Anterior cingulate cortex (tissue), 58 donors: ENCODE results near the gene HDAC8.

Experiments used
- DNase-seq, 58 donors: peaks; one replicate each; lab custom pipeline; 2025; lab: John Stamatoyannopoulos, UW

The HDAC8 gene

DNA sequence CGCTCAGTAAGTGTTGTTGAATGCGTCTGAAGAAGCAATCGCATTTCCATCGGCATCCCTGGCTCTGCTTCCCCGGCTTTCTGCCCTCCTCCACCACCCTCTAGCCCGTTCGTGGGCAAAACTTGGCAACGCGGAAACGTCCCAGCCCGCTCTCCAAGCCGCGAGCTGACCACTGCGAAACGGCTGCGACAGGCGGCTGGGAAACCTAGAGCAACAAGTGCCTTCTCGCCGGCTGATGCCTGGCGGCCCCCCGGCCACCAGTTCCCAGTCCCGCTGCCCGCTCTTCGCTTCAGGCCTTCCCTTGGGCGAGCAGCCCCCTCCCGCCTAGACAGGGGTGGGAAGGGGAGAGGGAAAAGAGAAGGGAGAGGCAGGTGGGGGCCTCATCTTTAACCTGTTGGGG lies 267.8 kb downstream of the HDAC8 start:
- peak in 2 of 58 donors; percentile 0 to 4 for DNase-seq

- no peak for DNase-seq
Observed at GRCh38 chrX:72301781-72302180, 270.9 kb downstream of the HDAC8 start.

- no peak for DNase-seq
Observed at GRCh38 chrX:72299891-72300630, 272.6 kb downstream of the HDAC8 start.

DNA sequence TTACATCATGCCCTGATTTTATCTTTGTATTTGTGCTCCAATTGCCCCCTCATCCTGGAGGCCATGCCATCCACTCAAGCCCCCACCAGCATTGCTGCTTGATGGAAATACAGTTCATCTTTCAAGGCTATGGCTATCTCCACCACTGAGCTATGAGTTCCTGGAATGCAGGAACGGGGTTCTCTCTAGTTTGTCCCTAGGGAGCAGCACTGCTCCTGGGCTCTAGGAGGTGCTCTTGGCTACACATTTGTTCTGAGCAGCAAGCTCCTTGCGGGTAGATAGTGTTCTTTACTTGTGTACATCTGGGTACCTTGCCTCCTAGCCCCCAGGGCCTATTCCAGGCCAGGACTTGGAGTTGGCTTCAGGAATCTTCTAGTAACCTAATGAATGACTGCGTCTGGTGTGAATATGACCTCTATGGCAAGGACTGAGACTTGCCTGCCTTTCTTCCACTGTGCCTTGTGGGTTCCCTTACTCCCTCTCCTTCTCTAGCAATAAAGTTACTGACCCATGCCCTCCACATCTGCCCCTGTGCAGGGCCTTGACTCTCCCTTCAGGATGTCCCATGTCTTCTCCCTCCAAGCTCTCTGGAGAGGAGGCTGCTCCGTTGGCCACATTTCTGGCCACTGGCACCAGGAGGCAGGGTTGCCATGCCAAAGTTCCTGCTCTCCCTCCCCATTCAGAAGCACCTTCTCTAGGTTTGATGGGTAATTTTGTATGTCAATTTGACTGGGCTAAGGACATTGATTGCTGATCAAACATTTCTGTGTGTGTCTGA lies 274.5 kb downstream of the HDAC8 start:
- DNase-seq = no peak

DNA sequence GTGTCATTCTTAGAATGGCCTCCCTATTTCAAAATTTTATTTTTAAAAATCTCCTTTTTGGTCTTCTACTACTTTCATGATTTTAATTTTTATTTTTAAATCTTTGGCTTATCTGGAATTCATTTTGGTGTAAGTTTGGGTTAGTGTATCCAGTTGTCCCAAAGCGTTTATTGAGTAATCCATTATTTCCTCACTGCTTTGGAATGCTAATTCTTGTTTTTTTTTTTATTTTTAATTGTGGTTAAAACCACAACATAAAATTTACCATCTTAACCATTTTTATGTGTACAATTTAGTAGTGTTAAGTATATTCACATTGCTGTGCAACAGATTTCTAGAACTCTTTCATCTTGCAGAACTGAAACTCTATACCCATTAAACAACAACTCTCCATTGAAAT lies 275.7 kb downstream of the HDAC8 start:
- DNase-seq = no peak

DNA sequence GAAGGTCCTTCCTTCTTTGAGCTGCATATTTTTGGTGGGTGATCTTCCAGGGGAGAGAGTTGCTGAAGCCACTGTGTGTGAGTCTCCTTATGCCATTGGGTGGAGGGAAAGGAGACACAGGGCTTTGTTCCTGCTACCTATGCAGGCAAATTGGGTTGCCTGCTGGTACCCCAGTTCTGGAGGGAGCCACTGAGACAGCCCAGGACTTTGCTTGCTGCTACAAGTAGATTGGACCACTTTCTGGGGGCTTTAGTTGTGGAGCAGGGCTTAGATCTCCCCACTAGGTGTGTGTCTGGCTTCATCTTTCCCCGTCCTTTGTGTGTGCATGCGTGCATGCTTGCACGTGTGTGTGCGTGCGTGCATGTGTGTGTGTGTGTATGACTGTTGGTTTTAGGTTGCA lies 276.9 kb downstream of the HDAC8 start:
- DNase-seq = no peak

DNA sequence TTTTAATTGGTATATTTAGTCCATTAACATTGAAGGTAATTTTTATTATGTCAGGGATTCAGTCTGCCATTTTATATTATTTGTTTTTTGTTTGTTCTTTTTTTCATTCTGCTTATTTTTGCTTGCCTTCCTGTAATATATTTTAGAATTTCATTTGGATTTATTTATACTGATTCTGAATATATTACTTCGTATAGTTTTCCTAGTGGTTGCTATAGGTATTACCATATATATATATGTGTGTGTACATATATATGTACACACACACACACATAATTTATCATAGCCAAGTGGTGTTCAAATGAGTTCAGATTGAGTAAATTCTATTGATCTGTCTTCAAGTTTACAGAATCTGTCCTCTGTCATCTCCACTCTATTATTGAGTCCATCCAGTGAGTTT lies 278.1 kb downstream of the HDAC8 start:
- no peak for DNase-seq

GRCh38 chrX:72282302-72282701 lies 290.3 kb downstream of the HDAC8 start:
- DNase-seq = no peak

- peak in 8 of 58 donors; percentile 1 to 15 (median 8) for DNase-seq
Observed at GRCh38 chrX:72280321-72280845, 292.3 kb downstream of the HDAC8 start.
